Kidney (tissue), 14 donors: ENCODE results near the gene TNFAIP1. TPM values are rescaled to one million over a fixed set of nuclear protein-coding genes. Genes with fewer than 3 reads are reported as not detected.
A peak's percentile ranks its signal among the peaks of the same experiment; 100 is the strongest.

Experiments
- DNase-seq, 5 donors: peaks; one replicate each; pipeline ENCODE4 v3.0.0-alpha.2; 2013 to 2020
- FAIRE-seq: peaks from 2 replicates; lab custom pipeline; 2012; peaks lifted over from hg19 to GRCh38; lab: Jason Lieb, UNC
- H3K27ac ChIP-seq, 2 donors: one replicate each; pipeline ENCODE4 v1.7.0; 2013; ENCODE audit warnings: low read depth in 2 of 2, low read length in 2 of 2, inconsistent platforms in 1 of 2
- H3K27me3 ChIP-seq: one replicate; pipeline ENCODE4 v1.7.1; 2013; ENCODE audit warnings: low read length, inconsistent platforms; ENCODE audit not compliant: control insufficient read depth, insufficient read depth
- H3K36me3 ChIP-seq, 3 donors: one replicate each; pipeline versions ENCODE4 v1.7.0 to v1.7.1; 2013; ENCODE audit warnings: low read length in 3 of 3, control low read depth in 1 of 3, inconsistent platforms in 1 of 3; ENCODE audit not compliant: insufficient read depth in 3 of 3, control insufficient read depth in 2 of 3
- H3K4me1 ChIP-seq, 3 donors: one replicate each; pipeline versions ENCODE4 v1.7.0 to v1.7.1; 2013; ENCODE audit warnings: low read length in 3 of 3, inconsistent platforms in 1 of 3, low read depth in 1 of 3; ENCODE audit not compliant: control insufficient read depth in 2 of 3, insufficient read depth in 2 of 3
- H3K4me3 ChIP-seq, 3 donors: one replicate each; pipeline versions ENCODE4 v1.7.0 to v1.8.1; 2013; ENCODE audit warnings: low read length in 3 of 3, control low read depth in 1 of 3, inconsistent platforms in 1 of 3
- H3K9ac ChIP-seq, 3 donors: one replicate each; pipeline versions ENCODE4 v1.7.0 to v1.7.1; 2013; ENCODE audit warnings: low read length in 3 of 3, control low read depth in 1 of 3, inconsistent platforms in 1 of 3
- H3K9me3 ChIP-seq, 3 donors: one replicate each; pipeline versions ENCODE4 v1.7.0 to v1.7.1; 2013; ENCODE audit warnings: low read length in 3 of 3, control low read depth in 1 of 3, inconsistent platforms in 1 of 3; ENCODE audit not compliant: control insufficient read depth in 2 of 3, insufficient read depth in 1 of 3
- CTCF ChIP-seq: IDR thresholded peaks from 3 replicates; pipeline ENCODE4 v1.5.1; 2012; ENCODE audit warnings: mild to moderate bottlenecking, moderate library complexity, borderline replicate concordance; ENCODE audit not compliant: insufficient read depth; ENCODE audit errors: extremely low read depth
- intact Hi-C: fragments of 100-400 bp; cut with DNase I; formaldehyde crosslinking; loops from one replicate; pipeline ENCODE4 v1.11.1; 2022
- polyA plus RNA-seq: library from polyadenylated mRNA; stranded (reverse); fragments of 350-450 nt; fragmentation: Illumina TruSeq; extraction: RNeasy Lipid Tissue Mini Kit (QIAGEN cat#74804); gene quantifications from one replicate; pipeline ENCODE4 v1.2.3, GENCODE V29; 2014; ENCODE audit warnings: low read depth, low replicate concordance; ENCODE audit not compliant: insufficient read depth
- total RNA-seq: library from RNA; stranded (reverse); fragmentation: NEBNext Ultra II Directional; extraction: Animal tissue kit (Norgen Biotek cat#: 25700); gene quantifications from one replicate; pipeline ENCODE4 v1.2.1, GENCODE V29; 2021
- donor health status: control.
- donor health status: control.
- donor health status: control.
- donor health status: control.
- donor health status: control.
- donor health status: DM: yes; HTN: yes; CAD: no.
- donor health status: Normal renal cell carcinoma (clear cell type).

The TNFAIP1 gene
- total and polyA plus RNA-seq, 2 donors from 2014 or later = 28.9 to 83.9 TPM

GRCh38 chr17:28371245-28372202, 36.0 kb downstream of the TNFAIP1 start, which contains the start of gene SARM1:
TSS of gene SARM1 (plus strand) at chr17:28371694. CDS start at chr17:28372033, 339 bp downstream.
- FAIRE-seq (no peak), DNase-seq (peak; percentile 95 to 97 (median 96))
- H3K9me3 ChIP-seq = no peaks in the 10 kb centered on the region
- peak within 1 kb of the TSS in 2 of 3 donors; percentile 34 to 42 for H3K9ac ChIP-seq
- peak within 1 kb of the TSS; percentile 56 to 67 (median 59) for H3K4me3 ChIP-seq
- H3K27me3 ChIP-seq = no peaks in the 10 kb centered on the region
- peak within 1 kb of the TSS in 1 of 2 donors; percentile 28 for H3K27ac ChIP-seq
- no peaks in the 10 kb centered on the region for H3K36me3 ChIP-seq
- H3K4me1 ChIP-seq = peaks cover 0 to 17% (median 3%) of the 10 kb centered on the region in 3 donors
- no peak for TF ChIP-seq CTCF
- intact Hi-C loops = no loop called here

GRCh38 chr17:28372203-28372944, 36.8 kb downstream of the TNFAIP1 start:
- no peaks in the 10 kb centered on the region for H3K9me3 ChIP-seq
- no peak overlapping the region for H3K27ac ChIP-seq
- intact Hi-C loops = no loop called here
- DNase-seq = peak in 2 of 5 donors; percentile 46 to 86
- peak overlapping the region in 1 of 3 donors; percentile 34 for H3K9ac ChIP-seq
- H3K36me3 ChIP-seq = no peaks in the 10 kb centered on the region
- no peaks in the 10 kb centered on the region for H3K27me3 ChIP-seq
- peaks cover 0 to 17% (median 3%) of the 10 kb centered on the region in 3 donors for H3K4me1 ChIP-seq
- FAIRE-seq = no peak
- TF ChIP-seq CTCF = no peak
- H3K4me3 ChIP-seq = peak overlapping the region; percentile 23 to 59 (median 42)

DNA sequence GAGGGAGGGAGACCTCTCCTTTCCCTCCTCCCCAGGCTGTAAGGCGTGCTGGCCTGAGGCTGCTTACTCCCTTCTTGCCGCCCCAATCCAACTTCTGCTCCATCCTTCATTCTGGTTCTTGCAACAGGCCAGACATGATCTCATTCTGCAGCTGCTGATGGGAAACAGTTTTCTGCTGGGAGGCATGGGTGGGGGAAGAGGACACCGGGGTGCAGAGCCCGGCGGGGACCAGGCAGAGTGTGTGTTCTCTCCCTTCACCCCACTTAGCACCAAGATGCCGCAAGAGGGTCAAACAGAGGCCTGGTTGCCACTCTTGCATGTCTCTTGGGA, 37.3 kb downstream of the TNFAIP1 start:
- H3K36me3 ChIP-seq = no peaks in the 10 kb centered on the region
- H3K4me3 ChIP-seq = no peak overlapping the region
- intact Hi-C loops = no loop called here
- H3K27ac ChIP-seq = no peak overlapping the region
- DNase-seq (no peak), FAIRE-seq (no peak)
- H3K27me3 ChIP-seq = no peaks in the 10 kb centered on the region
- H3K4me1 ChIP-seq = peaks cover 0 to 17% (median 3%) of the 10 kb centered on the region in 3 donors
- no peak overlapping the region for H3K9ac ChIP-seq
- H3K9me3 ChIP-seq = no peaks in the 10 kb centered on the region
- no peak for TF ChIP-seq CTCF
